ENCODE measurements around the gene EMC8. TPM values are rescaled to one million over a fixed set of nuclear protein-coding genes. Genes with fewer than 3 reads are reported as not detected.
A peak's percentile ranks its signal among the peaks of the same experiment; 100 is the strongest.

The EMC8 gene
- total RNA-seq = 10 to 100 TPM; 30.2 to 38.8 TPM

DNA sequence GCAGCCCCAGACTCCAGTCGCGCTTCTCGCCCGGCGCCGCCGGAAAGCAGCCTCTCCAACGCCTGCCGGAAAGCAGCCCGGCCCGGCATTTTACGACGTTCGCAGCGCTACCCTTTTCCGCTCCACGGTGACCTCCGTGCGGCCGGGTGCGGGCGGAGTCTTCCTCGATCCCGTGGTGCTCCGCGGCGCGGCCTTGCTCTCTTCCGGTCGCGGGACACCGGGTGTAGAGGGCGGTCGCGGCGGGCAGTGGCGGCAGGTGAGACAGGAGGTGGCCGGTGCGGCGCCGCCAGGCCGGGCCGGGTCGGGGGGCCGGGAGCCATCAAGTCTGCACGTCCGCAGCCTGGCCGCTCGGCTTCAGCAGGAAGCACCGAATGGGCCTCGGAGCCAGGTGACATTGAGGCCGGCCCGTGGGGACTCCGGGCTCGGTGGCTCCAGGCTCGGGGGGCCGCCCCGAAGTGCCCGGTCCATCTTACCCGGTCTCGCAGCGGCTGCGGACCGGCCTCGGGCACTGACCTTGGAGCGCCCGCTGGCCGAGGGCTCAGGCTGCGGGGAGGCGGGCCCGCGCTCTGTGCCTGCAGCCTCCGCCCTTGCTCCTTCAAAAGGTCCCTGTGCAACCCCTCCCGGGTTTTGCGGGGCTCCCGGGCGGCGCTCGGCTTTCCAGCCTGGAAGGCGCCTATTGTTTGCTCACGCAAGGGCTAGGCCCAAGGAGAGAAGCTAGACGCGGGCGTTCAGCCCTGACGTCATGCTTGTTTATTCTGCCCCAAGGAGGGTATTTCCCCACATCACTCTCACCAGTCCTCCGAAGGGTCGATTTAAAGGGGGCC lies at the start of gene EMC8, which contains the start of gene COX4I1:
TSS of gene EMC8 (minus strand) at position 48 of the 824 bp plus-strand sequence. CDS start 249 bp downstream, outside the sequence.
TSS of gene COX4I1 (plus strand) at position 199 of the 824 bp plus-strand sequence. CDS start 1,511 bp downstream, outside the sequence.
- Histone ChIP-seq H3K27me3 (replicated peaks; ENCODE audit: insufficient read depth) (no peaks in the 10 kb centered on the region), H3K36me3 (peaks cover 2% of the 10 kb centered on the region in 2 donors), H3K4me3 (peak within 1 kb of the TSS; percentile 99), H3K27ac (peak within 1 kb of the TSS; percentile 76 to 78), H3K4me1 (replicated peaks) (peaks cover 7% of the 10 kb centered on the region), H3K9me3 (no peaks in the 10 kb centered on the region)
- intact Hi-C loops (cut with DNase I) = no loop called here
- DNase-seq (ENCODE audit: low spot score) = peak; percentile 92
- TF ChIP-seq POLR2AphosphoS5 (IDR thresholded peaks at IDR 0.05) = peak; percentile 99
- TF ChIP-seq POLR2A (IDR thresholded peaks at IDR 0.05) = peak; percentile 75
- TF ChIP-seq, protein P1, sequence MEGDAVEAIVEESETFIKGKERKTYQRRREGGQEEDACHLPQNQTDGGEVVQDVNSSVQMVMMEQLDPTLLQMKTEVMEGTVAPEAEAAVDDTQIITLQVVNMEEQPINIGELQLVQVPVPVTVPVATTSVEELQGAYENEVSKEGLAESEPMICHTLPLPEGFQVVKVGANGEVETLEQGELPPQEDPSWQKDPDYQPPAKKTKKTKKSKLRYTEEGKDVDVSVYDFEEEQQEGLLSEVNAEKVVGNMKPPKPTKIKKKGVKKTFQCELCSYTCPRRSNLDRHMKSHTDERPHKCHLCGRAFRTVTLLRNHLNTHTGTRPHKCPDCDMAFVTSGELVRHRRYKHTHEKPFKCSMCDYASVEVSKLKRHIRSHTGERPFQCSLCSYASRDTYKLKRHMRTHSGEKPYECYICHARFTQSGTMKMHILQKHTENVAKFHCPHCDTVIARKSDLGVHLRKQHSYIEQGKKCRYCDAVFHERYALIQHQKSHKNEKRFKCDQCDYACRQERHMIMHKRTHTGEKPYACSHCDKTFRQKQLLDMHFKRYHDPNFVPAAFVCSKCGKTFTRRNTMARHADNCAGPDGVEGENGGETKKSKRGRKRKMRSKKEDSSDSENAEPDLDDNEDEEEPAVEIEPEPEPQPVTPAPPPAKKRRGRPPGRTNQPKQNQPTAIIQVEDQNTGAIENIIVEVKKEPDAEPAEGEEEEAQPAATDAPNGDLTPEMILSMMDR (IDR thresholded peaks at IDR 0.05) = peak in 2 of 4 experiments; percentile 11 to 34
- under 1% methylated on average over 61 of the region's 87 CpGs for WGBS

DNA sequence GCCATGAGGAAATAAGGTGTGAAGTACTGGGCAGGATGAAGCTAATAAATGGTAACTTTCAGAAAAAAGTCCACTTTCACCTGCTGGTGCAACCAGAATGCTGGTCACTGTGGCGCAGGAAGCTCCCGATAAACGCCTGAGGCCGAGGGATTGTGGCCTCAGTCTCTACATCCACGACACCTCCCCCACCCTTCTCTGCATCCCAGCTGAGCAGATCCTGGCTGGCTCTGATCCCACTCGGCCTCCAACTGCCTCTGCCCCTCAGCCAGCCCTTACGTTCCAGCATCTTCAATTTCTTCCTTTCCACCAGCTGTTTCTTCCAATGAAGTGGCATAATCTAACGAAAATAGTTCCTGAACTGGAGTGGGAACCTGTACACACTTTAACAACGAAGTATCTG lies 49.6 kb upstream of the EMC8 start:
- DNase-seq (ENCODE audit: low spot score) = no peak
- Histone ChIP-seq H3K9me3 (no peaks in the 10 kb centered on the region), H3K4me3 (no peak overlapping the region), H3K27me3 (replicated peaks; ENCODE audit: insufficient read depth) (peaks cover 8% of the 10 kb centered on the region), H3K36me3 (no peaks in the 10 kb centered on the region), H3K4me1 (replicated peaks) (no peaks in the 10 kb centered on the region), H3K27ac (no peak overlapping the region)
- 49% methylated on average over 9 of the region's 9 CpGs for WGBS
- TF ChIP-seq POLR2AphosphoS5 (IDR thresholded peaks at IDR 0.05) (no peak), POLR2A (IDR thresholded peaks at IDR 0.05) (no peak)
- TF ChIP-seq, protein P1 (IDR thresholded peaks at IDR 0.05) = no peak
- intact Hi-C loops (cut with DNase I) = no loop called here

DNA sequence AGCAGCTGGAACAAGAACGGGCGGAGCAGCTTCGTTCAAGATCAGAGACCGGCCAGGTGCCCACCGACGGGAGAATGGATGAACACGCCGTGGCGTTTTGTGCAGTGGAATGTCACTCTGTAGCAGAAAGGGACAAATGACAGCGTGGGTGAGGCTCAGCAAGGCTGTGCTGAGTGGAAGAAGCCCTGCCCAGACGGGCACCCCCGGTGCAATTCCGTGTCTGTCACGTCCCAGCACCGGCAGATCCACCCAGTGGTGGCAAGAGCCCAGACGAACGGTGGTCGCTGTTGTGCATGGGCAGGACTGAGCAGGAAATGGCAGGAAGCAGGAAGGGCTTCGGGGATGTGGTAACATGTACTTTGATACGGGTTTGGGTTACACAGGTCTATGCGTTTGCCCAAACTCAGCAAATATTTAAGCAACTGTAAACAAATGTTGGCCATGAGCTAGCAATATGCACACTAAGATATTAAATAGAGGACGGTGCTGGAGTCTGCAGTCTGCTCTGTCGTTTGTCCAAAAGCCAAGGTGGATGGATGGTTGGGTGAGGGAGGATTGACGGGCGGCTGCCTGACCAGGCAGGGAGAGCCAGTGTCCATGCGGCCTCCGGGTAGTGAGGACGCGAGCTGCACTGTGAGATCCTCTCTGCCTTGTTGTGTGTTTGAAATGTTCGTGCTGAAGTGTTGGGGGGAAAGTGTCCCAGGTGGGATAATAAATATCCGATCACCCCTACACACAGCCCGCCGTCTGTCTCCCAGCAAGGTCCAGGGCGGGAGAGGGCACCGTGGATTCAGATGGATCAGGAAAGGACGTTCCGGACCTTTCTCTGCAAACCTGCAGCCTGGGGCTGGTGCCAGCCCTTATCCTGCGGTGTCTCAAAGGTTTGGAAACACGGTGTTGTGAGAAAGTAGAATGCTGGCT lies 48.6 kb upstream of the EMC8 start:
- no peak for DNase-seq (ENCODE audit: low spot score)
- 36% methylated on average over 39 of the region's 39 CpGs for WGBS
- Histone ChIP-seq H3K27ac (no peak overlapping the region), H3K27me3 (replicated peaks; ENCODE audit: insufficient read depth) (peaks cover 8% of the 10 kb centered on the region), H3K4me3 (no peak overlapping the region), H3K4me1 (replicated peaks) (no peaks in the 10 kb centered on the region), H3K9me3 (no peaks in the 10 kb centered on the region), H3K36me3 (no peaks in the 10 kb centered on the region)
- intact Hi-C loops (cut with DNase I) = no loop called here
- TF ChIP-seq POLR2A (IDR thresholded peaks at IDR 0.05) (no peak), POLR2AphosphoS5 (IDR thresholded peaks at IDR 0.05) (no peak)
- TF ChIP-seq, protein P1 (IDR thresholded peaks at IDR 0.05) = no peak

DNA sequence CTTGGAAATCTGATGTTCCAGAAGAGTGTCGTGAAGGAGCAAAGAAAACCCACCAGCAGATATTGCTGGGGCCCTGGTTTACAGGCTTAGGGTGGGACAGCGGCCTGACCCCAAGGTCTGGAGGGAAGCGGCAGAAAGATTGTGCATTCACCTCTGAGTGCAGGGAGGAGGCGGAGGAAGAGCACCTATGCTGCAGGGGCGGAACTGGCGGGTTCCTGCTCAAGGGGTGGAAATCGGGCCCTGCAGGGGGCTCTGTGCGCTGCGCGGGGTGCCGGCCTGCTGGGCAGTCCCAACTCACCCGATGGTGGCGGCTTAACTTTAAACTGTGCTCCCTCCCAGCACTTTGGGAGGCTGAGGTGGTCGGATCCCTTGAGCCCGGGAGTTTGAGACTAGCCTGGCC lies 47.7 kb upstream of the EMC8 start:
- H3K9me3 ChIP-seq = no peaks in the 10 kb centered on the region
- H3K4me3 ChIP-seq = no peak overlapping the region
- H3K4me1 ChIP-seq (replicated peaks) = no peaks in the 10 kb centered on the region
- no peak for TF ChIP-seq POLR2AphosphoS5 (IDR thresholded peaks at IDR 0.05)
- TF ChIP-seq, protein P1 (IDR thresholded peaks at IDR 0.05) = no peak
- no peak for TF ChIP-seq POLR2A (IDR thresholded peaks at IDR 0.05)
- DNase-seq (ENCODE audit: low spot score) = no peak
- 82% methylated on average over 15 of the region's 15 CpGs for WGBS
- intact Hi-C loops (cut with DNase I) = no loop called here
- no peak overlapping the region for H3K27ac ChIP-seq
- H3K36me3 ChIP-seq = no peaks in the 10 kb centered on the region
- peaks cover 8% of the 10 kb centered on the region for H3K27me3 ChIP-seq (replicated peaks; ENCODE audit: insufficient read depth)
